ENCODE measurements around the gene EIF3L.
A peak's percentile ranks its signal among the peaks of the same experiment; 100 is the strongest.

DNA sequence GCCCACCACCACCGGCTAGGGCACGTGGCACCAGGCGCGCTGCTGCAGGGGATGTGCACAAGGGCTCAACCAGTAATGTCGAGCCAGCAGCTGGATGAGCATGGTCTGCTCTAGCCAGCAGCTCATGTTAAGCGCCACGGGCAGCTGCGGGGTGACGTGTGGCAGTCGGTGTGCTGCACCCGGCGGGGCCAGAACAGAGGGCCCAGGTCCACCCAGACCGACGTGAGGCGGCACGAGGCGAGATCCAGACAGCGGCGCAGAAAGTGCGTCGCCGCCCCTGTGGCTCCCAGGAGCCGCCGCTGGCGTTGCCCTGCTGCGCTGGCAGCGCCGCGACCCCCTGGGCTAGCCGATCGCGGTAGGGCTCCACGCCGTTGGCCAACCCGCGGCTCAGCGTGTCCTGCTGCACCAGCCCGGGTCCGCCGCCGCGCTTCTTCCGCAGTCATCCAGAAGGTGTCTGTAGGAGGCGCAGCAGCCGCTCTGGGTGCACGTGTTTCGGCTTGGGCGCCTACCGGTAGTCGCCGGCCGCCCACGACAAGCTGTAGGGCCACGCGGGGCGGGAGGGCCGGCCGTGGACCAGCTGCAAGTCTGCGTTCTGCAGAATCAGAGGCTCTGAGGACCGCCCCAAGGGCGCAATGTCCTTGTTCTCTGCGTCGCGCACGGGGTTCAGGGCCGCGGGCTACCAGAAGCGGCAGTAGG, 30.7 kb upstream of the EIF3L start:
- TF ChIP-seq CTCF (IDR thresholded peaks at IDR 0.05) (peak; percentile 44), EZH2phosphoT487 (IDR thresholded peaks at IDR 0.05) (peak; percentile 42)
